ENCODE data around the gene HMGB4.

The HMGB4 gene

GRCh38 chr1:33836911-33837310 lies 27.0 kb upstream of the HMGB4 start:
- H3K4me3 ChIP-seq = no peak overlapping the region
- no peak for TF ChIP-seq FOXP2 (optimal IDR thresholded peaks at IDR 0.05; ENCODE audit: control extremely low read depth, extremely low read length, insufficient read depth)
- no peak for TF ChIP-seq EZH2 (IDR thresholded peaks at IDR 0.05)
- no peak for TF ChIP-seq POLR2AphosphoS5 (IDR thresholded peaks at IDR 0.05; ENCODE audit: borderline replicate concordance, low read depth, low read length)
- no peaks in the 10 kb centered on the region for H3K36me3 ChIP-seq (ENCODE audit: insufficient read depth, low read length)
- H3K9ac ChIP-seq (ENCODE audit: insufficient read length) = no peak overlapping the region
- H3K27ac ChIP-seq = no peak overlapping the region
- DNase-seq (ENCODE audit: low read depth, low spot score) = no peak
- no peaks in the 10 kb centered on the region for H3K9me3 ChIP-seq (ENCODE audit: low read depth, low read length)

DNA sequence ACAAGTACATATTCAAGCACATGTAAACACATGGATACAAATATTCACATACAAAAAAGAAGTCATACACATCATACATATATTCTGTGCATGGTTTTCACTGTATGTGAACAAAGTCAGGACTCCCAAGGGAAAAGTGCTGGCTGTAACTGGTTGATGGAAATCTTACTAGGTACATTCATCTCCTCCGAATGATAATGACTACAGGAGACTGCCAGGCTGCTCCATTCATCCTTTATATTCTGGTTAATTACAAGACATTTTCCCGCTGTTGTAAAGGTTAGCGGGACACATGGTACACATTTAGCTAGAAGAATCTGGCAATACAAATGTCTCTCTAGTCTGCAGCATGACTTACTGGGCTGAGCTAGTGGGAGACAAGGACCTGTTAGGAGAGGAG lies 26.2 kb upstream of the HMGB4 start:
- DNase-seq (ENCODE audit: low read depth, low spot score) = no peak
- TF ChIP-seq EZH2 (IDR thresholded peaks at IDR 0.05) (no peak), POLR2AphosphoS5 (IDR thresholded peaks at IDR 0.05; ENCODE audit: borderline replicate concordance, low read depth, low read length) (no peak), FOXP2 (optimal IDR thresholded peaks at IDR 0.05; ENCODE audit: control extremely low read depth, extremely low read length, insufficient read depth) (no peak)
- H3K9ac ChIP-seq (ENCODE audit: insufficient read length) = no peak overlapping the region

DNA sequence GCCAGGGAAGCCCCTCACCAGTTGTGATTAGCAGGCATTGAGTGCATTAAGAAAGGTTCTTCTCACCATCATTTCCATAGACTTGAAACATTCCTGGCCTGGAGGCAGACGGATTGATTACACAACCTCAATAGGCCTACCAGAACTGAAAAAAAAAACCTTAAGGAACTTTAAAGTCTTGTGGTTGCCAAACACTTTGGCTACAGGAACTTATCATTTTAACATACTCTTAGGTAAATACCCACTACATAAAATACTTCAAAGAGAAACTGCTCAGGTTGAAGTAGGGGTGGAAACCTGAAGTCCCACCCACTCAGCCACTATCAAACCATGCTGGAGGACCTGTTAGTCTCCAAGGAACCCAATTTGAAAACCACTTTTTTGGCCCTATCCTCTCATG lies 22.4 kb upstream of the HMGB4 start:
- Histone ChIP-seq H3K27ac (no peak overlapping the region), H3K4me3 (no peak overlapping the region), H3K9ac (ENCODE audit: insufficient read length) (no peak overlapping the region), H3K36me3 (ENCODE audit: insufficient read depth, low read length) (no peaks in the 10 kb centered on the region), H3K9me3 (ENCODE audit: low read depth, low read length) (no peaks in the 10 kb centered on the region)
- DNase-seq (ENCODE audit: low read depth, low spot score) = no peak
- TF ChIP-seq POLR2AphosphoS5 (IDR thresholded peaks at IDR 0.05; ENCODE audit: borderline replicate concordance, low read depth, low read length) = no peak
- TF ChIP-seq FOXP2 (optimal IDR thresholded peaks at IDR 0.05; ENCODE audit: control extremely low read depth, extremely low read length, insufficient read depth) = no peak
- TF ChIP-seq EZH2 (IDR thresholded peaks at IDR 0.05) = no peak

More for the DNA sequence above, 26.2 kb upstream of the HMGB4 start:
- Histone ChIP-seq H3K36me3 (ENCODE audit: insufficient read depth, low read length) (no peaks in the 10 kb centered on the region), H3K9me3 (ENCODE audit: low read depth, low read length) (no peaks in the 10 kb centered on the region), H3K4me3 (no peak overlapping the region), H3K27ac (no peak overlapping the region)

DNA sequence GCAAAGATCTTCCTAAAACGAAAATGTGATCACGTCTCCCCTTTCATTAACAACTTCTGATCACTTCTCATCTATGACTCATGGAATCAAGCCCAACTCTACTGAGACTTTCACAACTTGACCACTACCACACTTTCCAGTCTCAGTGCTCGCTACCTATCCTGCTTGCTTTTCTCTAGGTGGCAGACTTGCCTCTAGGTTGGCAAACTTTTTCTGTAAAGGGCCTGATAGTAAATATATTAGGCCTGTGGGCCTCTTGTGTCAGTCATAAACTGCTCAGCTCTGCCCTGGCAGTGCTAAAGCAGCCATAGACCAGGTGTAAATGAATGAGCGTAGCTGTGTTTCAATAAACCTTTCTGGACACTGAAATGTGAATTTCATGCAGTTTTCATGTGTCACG lies 21.5 kb upstream of the HMGB4 start:
- H3K4me3 ChIP-seq = no peak overlapping the region
- no peak for TF ChIP-seq POLR2AphosphoS5 (IDR thresholded peaks at IDR 0.05; ENCODE audit: borderline replicate concordance, low read depth, low read length)
- TF ChIP-seq EZH2 (IDR thresholded peaks at IDR 0.05) = no peak
- no peak for TF ChIP-seq FOXP2 (optimal IDR thresholded peaks at IDR 0.05; ENCODE audit: control extremely low read depth, extremely low read length, insufficient read depth)
- DNase-seq (ENCODE audit: low read depth, low spot score) = no peak
- no peak overlapping the region for H3K27ac ChIP-seq
- H3K9me3 ChIP-seq (ENCODE audit: low read depth, low read length) = no peaks in the 10 kb centered on the region
- H3K9ac ChIP-seq (ENCODE audit: insufficient read length) = no peak overlapping the region
- H3K36me3 ChIP-seq (ENCODE audit: insufficient read depth, low read length) = no peaks in the 10 kb centered on the region

DNA sequence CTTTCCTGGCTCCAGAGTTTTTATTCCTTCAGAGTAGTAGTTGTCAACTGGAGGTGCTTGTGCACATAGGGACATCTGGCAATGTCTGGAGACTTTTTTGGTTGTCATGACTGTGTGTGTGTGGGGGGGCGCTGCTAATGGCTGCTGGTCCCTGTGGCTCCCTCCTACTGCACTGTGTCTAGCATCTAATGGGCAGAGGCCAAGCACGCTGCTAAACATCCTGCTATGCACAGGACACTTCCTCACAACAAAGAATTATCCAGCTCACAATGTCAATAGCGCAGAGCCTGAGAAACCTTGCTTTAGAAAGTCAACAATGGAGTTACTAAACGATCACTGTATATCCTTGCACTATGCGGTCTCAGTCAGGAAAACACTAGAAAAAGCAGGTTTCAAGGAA lies 19.7 kb upstream of the HMGB4 start:
- Histone ChIP-seq H3K4me3 (no peak overlapping the region), H3K9ac (ENCODE audit: insufficient read length) (no peak overlapping the region), H3K27ac (no peak overlapping the region), H3K36me3 (ENCODE audit: insufficient read depth, low read length) (no peaks in the 10 kb centered on the region), H3K9me3 (ENCODE audit: low read depth, low read length) (no peaks in the 10 kb centered on the region)
- no peak for TF ChIP-seq EZH2 (IDR thresholded peaks at IDR 0.05)
- no peak for TF ChIP-seq FOXP2 (optimal IDR thresholded peaks at IDR 0.05; ENCODE audit: control extremely low read depth, extremely low read length, insufficient read depth)
- TF ChIP-seq POLR2AphosphoS5 (IDR thresholded peaks at IDR 0.05; ENCODE audit: borderline replicate concordance, low read depth, low read length) = no peak
- no peak for DNase-seq (ENCODE audit: low read depth, low spot score)

- Histone ChIP-seq H3K27ac (no peak overlapping the region), H3K4me3 (no peak overlapping the region), H3K9me3 (ENCODE audit: low read depth, low read length) (no peaks in the 10 kb centered on the region), H3K36me3 (ENCODE audit: insufficient read depth, low read length) (no peaks in the 10 kb centered on the region), H3K9ac (ENCODE audit: insufficient read length) (no peak overlapping the region)
- no peak for TF ChIP-seq FOXP2 (optimal IDR thresholded peaks at IDR 0.05; ENCODE audit: control extremely low read depth, extremely low read length, insufficient read depth)
- no peak for TF ChIP-seq EZH2 (IDR thresholded peaks at IDR 0.05)
- TF ChIP-seq POLR2AphosphoS5 (IDR thresholded peaks at IDR 0.05; ENCODE audit: borderline replicate concordance, low read depth, low read length) = no peak
- no peak for DNase-seq (ENCODE audit: low read depth, low spot score)
Measured at GRCh38 chr1:33846861-33847260, 17.0 kb upstream of the HMGB4 start.

GRCh38 chr1:33848205-33848937 lies 15.5 kb upstream of the HMGB4 start:
- Histone ChIP-seq H3K27ac (no peak overlapping the region), H3K9me3 (ENCODE audit: low read depth, low read length) (no peaks in the 10 kb centered on the region), H3K36me3 (ENCODE audit: insufficient read depth, low read length) (no peaks in the 10 kb centered on the region), H3K9ac (ENCODE audit: insufficient read length) (no peak overlapping the region), H3K4me3 (no peak overlapping the region)
- TF ChIP-seq POLR2AphosphoS5 (IDR thresholded peaks at IDR 0.05; ENCODE audit: borderline replicate concordance, low read depth, low read length) = no peak
- TF ChIP-seq EZH2 (IDR thresholded peaks at IDR 0.05) = no peak
- TF ChIP-seq FOXP2 (optimal IDR thresholded peaks at IDR 0.05; ENCODE audit: control extremely low read depth, extremely low read length, insufficient read depth) = no peak
- DNase-seq (ENCODE audit: low read depth, low spot score) = no peak

DNA sequence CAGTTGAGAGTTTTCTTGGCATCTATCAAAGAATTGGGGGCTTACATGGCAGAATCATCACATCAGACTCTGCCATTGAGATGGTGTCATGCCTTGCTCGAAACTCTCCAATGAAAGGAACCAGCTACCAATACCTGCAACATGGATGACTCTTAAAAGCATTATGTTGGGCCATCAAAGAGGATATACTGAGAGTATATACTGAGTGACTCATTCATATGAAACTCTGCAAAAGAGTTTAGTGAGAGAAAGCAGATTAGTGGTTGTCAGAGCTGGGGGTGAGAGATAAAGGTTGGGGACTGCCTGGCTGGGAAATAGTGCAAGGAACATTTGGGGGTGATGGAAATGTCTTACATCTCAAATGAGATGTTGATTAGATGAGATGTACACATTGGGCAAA lies 14.7 kb upstream of the HMGB4 start:
- no peak overlapping the region for H3K27ac ChIP-seq
- no peaks in the 10 kb centered on the region for H3K36me3 ChIP-seq (ENCODE audit: insufficient read depth, low read length)
- TF ChIP-seq POLR2AphosphoS5 (IDR thresholded peaks at IDR 0.05; ENCODE audit: borderline replicate concordance, low read depth, low read length) = no peak
- TF ChIP-seq FOXP2 (optimal IDR thresholded peaks at IDR 0.05; ENCODE audit: control extremely low read depth, extremely low read length, insufficient read depth) = no peak
- no peak for TF ChIP-seq EZH2 (IDR thresholded peaks at IDR 0.05)
- H3K9me3 ChIP-seq (ENCODE audit: low read depth, low read length) = no peaks in the 10 kb centered on the region
- no peak overlapping the region for H3K9ac ChIP-seq (ENCODE audit: insufficient read length)
- H3K4me3 ChIP-seq = no peak overlapping the region
- no peak for DNase-seq (ENCODE audit: low read depth, low spot score)

GRCh38 chr1:33850481-33850880 lies 13.4 kb upstream of the HMGB4 start:
- H3K9ac ChIP-seq (ENCODE audit: insufficient read length) = no peak overlapping the region
- H3K36me3 ChIP-seq (ENCODE audit: insufficient read depth, low read length) = no peaks in the 10 kb centered on the region
- no peak overlapping the region for H3K4me3 ChIP-seq
- TF ChIP-seq EZH2 (IDR thresholded peaks at IDR 0.05) (no peak), FOXP2 (optimal IDR thresholded peaks at IDR 0.05; ENCODE audit: control extremely low read depth, extremely low read length, insufficient read depth) (no peak)
- H3K27ac ChIP-seq = no peak overlapping the region
- no peak for DNase-seq (ENCODE audit: low read depth, low spot score)
- H3K9me3 ChIP-seq (ENCODE audit: low read depth, low read length) = no peaks in the 10 kb centered on the region

Data from SK-N-MC (cell line).